Measurements from ENCODE around the gene IGSF21.

IGSF21 gene

GRCh38 chr1:18289597-18289996 is 182.0 kb downstream of the IGSF21 start:
- TF ChIP-seq, protein P1, sequence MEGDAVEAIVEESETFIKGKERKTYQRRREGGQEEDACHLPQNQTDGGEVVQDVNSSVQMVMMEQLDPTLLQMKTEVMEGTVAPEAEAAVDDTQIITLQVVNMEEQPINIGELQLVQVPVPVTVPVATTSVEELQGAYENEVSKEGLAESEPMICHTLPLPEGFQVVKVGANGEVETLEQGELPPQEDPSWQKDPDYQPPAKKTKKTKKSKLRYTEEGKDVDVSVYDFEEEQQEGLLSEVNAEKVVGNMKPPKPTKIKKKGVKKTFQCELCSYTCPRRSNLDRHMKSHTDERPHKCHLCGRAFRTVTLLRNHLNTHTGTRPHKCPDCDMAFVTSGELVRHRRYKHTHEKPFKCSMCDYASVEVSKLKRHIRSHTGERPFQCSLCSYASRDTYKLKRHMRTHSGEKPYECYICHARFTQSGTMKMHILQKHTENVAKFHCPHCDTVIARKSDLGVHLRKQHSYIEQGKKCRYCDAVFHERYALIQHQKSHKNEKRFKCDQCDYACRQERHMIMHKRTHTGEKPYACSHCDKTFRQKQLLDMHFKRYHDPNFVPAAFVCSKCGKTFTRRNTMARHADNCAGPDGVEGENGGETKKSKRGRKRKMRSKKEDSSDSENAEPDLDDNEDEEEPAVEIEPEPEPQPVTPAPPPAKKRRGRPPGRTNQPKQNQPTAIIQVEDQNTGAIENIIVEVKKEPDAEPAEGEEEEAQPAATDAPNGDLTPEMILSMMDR (IDR thresholded peaks at IDR 0.05; ENCODE audit: low read depth, low read length, missing control alignments), result no peak
- no peak for DNase-seq (ENCODE audit: extremely low read depth, low read depth)
- no peak overlapping the region for H3K4me3 ChIP-seq (replicated peaks; ENCODE audit: low read depth, low read length)

- no peak overlapping the region for H3K4me3 ChIP-seq (replicated peaks; ENCODE audit: low read depth, low read length)
- TF ChIP-seq, protein P1 (IDR thresholded peaks at IDR 0.05; ENCODE audit: low read depth, low read length, missing control alignments), result no peak
- DNase-seq (ENCODE audit: extremely low read depth, low read depth), result no peak
Observed at GRCh38 chr1:18290740-18291412, 183.3 kb downstream of the IGSF21 start.

DNA sequence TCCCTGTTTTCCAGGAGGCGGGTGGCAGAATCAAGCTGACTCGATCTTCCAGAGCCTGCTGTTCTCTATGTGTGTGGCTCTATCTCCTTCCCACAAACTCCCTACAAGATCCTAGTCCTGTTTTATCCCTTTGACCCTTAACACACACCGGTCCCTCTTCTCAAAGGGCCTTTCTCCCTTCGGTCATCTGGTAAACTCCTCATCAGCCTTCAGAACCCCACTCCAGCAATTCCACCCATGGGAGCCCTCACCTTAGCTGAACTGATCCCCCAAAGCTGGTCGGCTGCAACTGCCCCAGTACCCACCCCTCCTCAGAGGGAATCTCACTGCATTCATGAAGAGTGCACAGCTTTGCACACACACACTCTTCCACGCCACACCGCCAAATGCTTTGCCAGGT is 184.9 kb downstream of the IGSF21 start:
- TF ChIP-seq, protein P1 (IDR thresholded peaks at IDR 0.05; ENCODE audit: low read depth, low read length, missing control alignments), result no peak
- no peak overlapping the region for H3K4me3 ChIP-seq (replicated peaks; ENCODE audit: low read depth, low read length)
- no peak for DNase-seq (ENCODE audit: extremely low read depth, low read depth)

GRCh38 chr1:18293291-18293690 is 185.7 kb downstream of the IGSF21 start:
- TF ChIP-seq, protein P1 (IDR thresholded peaks at IDR 0.05; ENCODE audit: low read depth, low read length, missing control alignments), result no peak
- no peak overlapping the region for H3K4me3 ChIP-seq (replicated peaks; ENCODE audit: low read depth, low read length)
- DNase-seq (ENCODE audit: extremely low read depth, low read depth), result no peak

- TF ChIP-seq, protein P1 (IDR thresholded peaks at IDR 0.05; ENCODE audit: low read depth, low read length, missing control alignments), result no peak
- no peak for DNase-seq (ENCODE audit: extremely low read depth, low read depth)
- H3K4me3 ChIP-seq (replicated peaks; ENCODE audit: low read depth, low read length), result no peak overlapping the region
Observed at GRCh38 chr1:18294437-18295176, 187.0 kb downstream of the IGSF21 start.

- no peak overlapping the region for H3K4me3 ChIP-seq (replicated peaks; ENCODE audit: low read depth, low read length)
- TF ChIP-seq, protein P1 (IDR thresholded peaks at IDR 0.05; ENCODE audit: low read depth, low read length, missing control alignments), result no peak
- no peak for DNase-seq (ENCODE audit: extremely low read depth, low read depth)
Observed at GRCh38 chr1:18297896-18298648, 190.5 kb downstream of the IGSF21 start.

All from HFF-Myc (cell line).